HepG2 (cell line): Measurements from ENCODE around the gene NOP58. TPM values are rescaled to one million over a fixed set of nuclear protein-coding genes. Genes with fewer than 3 reads are reported as not detected.

Source experiments
- CBX2 ChIP-seq, 2 experiments: fragments of 200-600 bp in 1 of 2; sonication (generic); formaldehyde crosslinking in 1 of 2; IDR thresholded peaks; 2 replicates each; pipeline versions ENCODE4 v1.7.0 to v1.8.1; 2018 to 2022; ENCODE audit warnings: low read depth in 2 of 2, low read length in 1 of 2, mild to moderate bottlenecking in 1 of 2, missing genetic modification reagents in 1 of 2
- CCAR2 ChIP-seq: fragments of 200-400 bp; formaldehyde crosslinking; optimal IDR thresholded peaks from 2 replicates; pipeline ENCODE3; 2018; ENCODE audit warnings: low read depth, mild to moderate bottlenecking, low read length, moderate library complexity
- KDM5A ChIP-seq: fragments of 200-600 bp; sonication (generic); IDR thresholded peaks from 2 replicates; pipeline ENCODE4 v1.7.0; 2018; ENCODE audit warnings: antibody characterized with exemption, mild to moderate bottlenecking, low read length, borderline replicate concordance
- POLR2A ChIP-seq, 2 experiments: IDR thresholded peaks; 2 replicates each; pipeline ENCODE4 v1.6.1; 2011; ENCODE audit warnings: low read depth in 2 of 2, low read length in 2 of 2, mild to moderate bottlenecking in 1 of 2, moderate library complexity in 1 of 2; ENCODE audit not compliant: insufficient read depth in 1 of 2
- ZEB1 ChIP-seq: IDR thresholded peaks from 2 replicates; pipeline ENCODE4 v1.6.1; 2012; ENCODE audit warnings: mild to moderate bottlenecking, low read depth, inconsistent platforms; ENCODE audit not compliant: insufficient replicate concordance
- ZNF224 ChIP-seq: sonication (generic); formaldehyde crosslinking; IDR thresholded peaks from 2 replicates; pipeline ENCODE4 v1.5.0; 2020; ENCODE audit warnings: mild to moderate bottlenecking, missing genetic modification reagents
- ZNF44 ChIP-seq: sonication (generic); formaldehyde crosslinking; IDR thresholded peaks from 2 replicates; pipeline ENCODE4 v1.5.1; 2020; ENCODE audit warnings: mild to moderate bottlenecking, missing genetic modification reagents
- ZNF546 ChIP-seq: sonication (generic); formaldehyde crosslinking; conservative IDR thresholded peaks from 2 replicates; pipeline ENCODE4 v1.8.1; 2023; ENCODE audit warnings: mild to moderate bottlenecking, missing genetic modification reagents
- ZNF883 ChIP-seq: sonication (generic); formaldehyde crosslinking; IDR thresholded peaks from 2 replicates; pipeline ENCODE4 v1.5.1; 2020; ENCODE audit warnings: mild to moderate bottlenecking, missing genetic modification reagents; ENCODE audit errors: not compliant biosample characterization
- polyA plus RNA-seq, 8 experiments: library from polyadenylated mRNA; depleted of rRNA in 3 of 8; stranded (reverse) in 7 of 8; unstranded in 1 of 8; fragments of >200 nt; fragmentation: Illumina TruSeq in 4 of 8; extraction: Trizol in 4 of 8; gene quantifications; 2 replicates each; pipeline versions ENCODE4 v1.2.1 to v1.2.3, GENCODE V29; 2011 to 2016; ENCODE audit warnings: low read depth in 4 of 8, missing spikeins in 1 of 8, mixed read lengths in 1 of 8; ENCODE audit not compliant: insufficient read depth in 1 of 8
- total RNA-seq, 5 experiments: library from RNA; depleted of rRNA; stranded (reverse); fragments of >200 nt; fragmentation: Illumina TruSeq; extraction: Trizol; gene quantifications; 2 replicates each; pipeline ENCODE4 v1.2.3, GENCODE V29; 2016; ENCODE audit warnings: low read depth in 1 of 5
- TF ChIP-seq, protein P1 (sequence below): sonication (generic); formaldehyde crosslinking; IDR thresholded peaks from 2 replicates; pipeline ENCODE4 v1.4.0; 2020; ENCODE audit warnings: missing genetic modification reagents
- TF ChIP-seq, protein P2 (sequence below): sonication (generic); formaldehyde crosslinking; IDR thresholded peaks from 2 replicates; pipeline ENCODE4 v1.5.1; 2020; ENCODE audit warnings: mild to moderate bottlenecking, missing genetic modification reagents, borderline replicate concordance
- TF ChIP-seq, protein P3 (sequence below): sonication (generic); formaldehyde crosslinking; IDR thresholded peaks from 2 replicates; pipeline ENCODE4 v1.5.1; 2020; ENCODE audit warnings: missing genetic modification reagents, mild to moderate bottlenecking, borderline replicate concordance
- TF ChIP-seq, protein P4 (sequence below), 2 experiments: sonication (generic) in 1 of 2; formaldehyde crosslinking in 1 of 2; IDR thresholded peaks; 2 replicates each; pipeline versions ENCODE4 v1.5.1 to v1.6.1; 2011 to 2020; ENCODE audit warnings: borderline replicate concordance in 1 of 2, low read depth in 1 of 2, low read length in 1 of 2, mild to moderate bottlenecking in 1 of 2, missing genetic modification reagents in 1 of 2, moderate library complexity in 1 of 2
- TF ChIP-seq, protein P5 (sequence below): sonication (generic); formaldehyde crosslinking; IDR thresholded peaks from 2 replicates; pipeline ENCODE4 v1.4.0; 2020; ENCODE audit warnings: missing genetic modification reagents, mild to moderate bottlenecking, borderline replicate concordance

NOP58 gene
- total and polyA plus RNA-seq, 2 of the 13 experiments (the other 11 are each of a cell fraction or from before 2014, with no cell fraction given), result 74.9 to 203 TPM

DNA sequence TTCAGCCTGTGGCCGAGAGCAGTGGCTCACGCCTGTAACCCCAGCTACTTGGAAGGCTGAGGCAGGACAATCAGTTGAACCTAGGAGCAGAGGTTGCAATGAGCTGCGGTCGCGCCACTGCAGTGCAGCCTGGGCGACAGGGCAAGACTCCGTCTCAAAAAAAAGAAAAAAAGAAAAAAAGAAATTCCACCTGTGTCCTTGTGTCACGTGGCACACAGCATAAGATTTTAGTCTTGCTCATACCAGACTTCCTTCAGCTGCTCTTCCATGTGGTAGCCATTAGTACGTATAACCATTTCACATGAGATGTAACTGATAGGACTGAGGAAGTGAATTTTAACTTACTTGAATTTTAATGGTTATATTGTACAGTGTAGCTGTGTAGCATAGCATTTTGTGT lies 4.0 kb downstream of the NOP58 start (continued):
- TF ChIP-seq, protein P1, sequence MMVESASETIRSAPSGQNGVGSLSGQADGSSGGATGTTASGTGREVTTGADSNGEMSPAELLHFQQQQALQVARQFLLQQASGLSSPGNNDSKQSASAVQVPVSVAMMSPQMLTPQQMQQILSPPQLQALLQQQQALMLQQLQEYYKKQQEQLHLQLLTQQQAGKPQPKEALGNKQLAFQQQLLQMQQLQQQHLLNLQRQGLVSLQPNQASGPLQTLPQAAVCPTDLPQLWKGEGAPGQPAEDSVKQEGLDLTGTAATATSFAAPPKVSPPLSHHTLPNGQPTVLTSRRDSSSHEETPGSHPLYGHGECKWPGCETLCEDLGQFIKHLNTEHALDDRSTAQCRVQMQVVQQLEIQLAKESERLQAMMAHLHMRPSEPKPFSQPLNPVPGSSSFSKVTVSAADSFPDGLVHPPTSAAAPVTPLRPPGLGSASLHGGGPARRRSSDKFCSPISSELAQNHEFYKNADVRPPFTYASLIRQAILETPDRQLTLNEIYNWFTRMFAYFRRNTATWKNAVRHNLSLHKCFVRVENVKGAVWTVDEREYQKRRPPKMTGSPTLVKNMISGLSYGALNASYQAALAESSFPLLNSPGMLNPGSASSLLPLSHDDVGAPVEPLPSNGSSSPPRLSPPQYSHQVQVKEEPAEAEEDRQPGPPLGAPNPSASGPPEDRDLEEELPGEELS (CRISPR knock-in tag), result no peak
- TF ChIP-seq, protein P2, sequence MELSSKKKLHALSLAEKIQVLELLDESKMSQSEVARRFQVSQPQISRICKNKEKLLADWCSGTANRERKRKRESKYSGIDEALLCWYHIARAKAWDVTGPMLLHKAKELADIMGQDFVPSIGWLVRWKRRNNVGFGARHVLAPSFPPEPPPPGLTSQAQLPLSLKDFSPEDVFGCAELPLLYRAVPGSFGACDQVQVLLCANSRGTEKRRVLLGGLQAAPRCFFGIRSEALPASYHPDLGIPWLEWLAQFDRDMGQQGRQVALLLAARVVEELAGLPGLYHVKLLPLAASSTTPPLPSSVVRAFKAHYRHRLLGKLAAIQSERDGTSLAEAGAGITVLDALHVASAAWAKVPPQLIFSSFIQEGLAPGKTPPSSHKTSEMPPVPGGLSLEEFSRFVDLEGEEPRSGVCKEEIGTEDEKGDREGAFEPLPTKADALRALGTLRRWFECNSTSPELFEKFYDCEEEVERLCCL (CRISPR knock-in tag), result no peak
- TF ChIP-seq, protein P3, sequence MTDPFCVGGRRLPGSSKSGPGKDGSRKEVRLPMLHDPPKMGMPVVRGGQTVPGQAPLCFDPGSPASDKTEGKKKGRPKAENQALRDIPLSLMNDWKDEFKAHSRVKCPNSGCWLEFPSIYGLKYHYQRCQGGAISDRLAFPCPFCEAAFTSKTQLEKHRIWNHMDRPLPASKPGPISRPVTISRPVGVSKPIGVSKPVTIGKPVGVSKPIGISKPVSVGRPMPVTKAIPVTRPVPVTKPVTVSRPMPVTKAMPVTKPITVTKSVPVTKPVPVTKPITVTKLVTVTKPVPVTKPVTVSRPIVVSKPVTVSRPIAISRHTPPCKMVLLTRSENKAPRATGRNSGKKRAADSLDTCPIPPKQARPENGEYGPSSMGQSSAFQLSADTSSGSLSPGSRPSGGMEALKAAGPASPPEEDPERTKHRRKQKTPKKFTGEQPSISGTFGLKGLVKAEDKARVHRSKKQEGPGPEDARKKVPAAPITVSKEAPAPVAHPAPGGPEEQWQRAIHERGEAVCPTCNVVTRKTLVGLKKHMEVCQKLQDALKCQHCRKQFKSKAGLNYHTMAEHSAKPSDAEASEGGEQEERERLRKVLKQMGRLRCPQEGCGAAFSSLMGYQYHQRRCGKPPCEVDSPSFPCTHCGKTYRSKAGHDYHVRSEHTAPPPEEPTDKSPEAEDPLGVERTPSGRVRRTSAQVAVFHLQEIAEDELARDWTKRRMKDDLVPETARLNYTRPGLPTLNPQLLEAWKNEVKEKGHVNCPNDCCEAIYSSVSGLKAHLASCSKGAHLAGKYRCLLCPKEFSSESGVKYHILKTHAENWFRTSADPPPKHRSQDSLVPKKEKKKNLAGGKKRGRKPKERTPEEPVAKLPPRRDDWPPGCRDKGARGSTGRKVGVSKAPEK, result no peak
- TF ChIP-seq POLR2A (IDR thresholded peaks at IDR 0.05; ENCODE audit: insufficient read depth in 1 of 2, low read depth in 2 of 2, low read length in 2 of 2), result no peak
- no peak for TF ChIP-seq ZNF546 (CRISPR knock-in tag)
- TF ChIP-seq, protein P4, sequence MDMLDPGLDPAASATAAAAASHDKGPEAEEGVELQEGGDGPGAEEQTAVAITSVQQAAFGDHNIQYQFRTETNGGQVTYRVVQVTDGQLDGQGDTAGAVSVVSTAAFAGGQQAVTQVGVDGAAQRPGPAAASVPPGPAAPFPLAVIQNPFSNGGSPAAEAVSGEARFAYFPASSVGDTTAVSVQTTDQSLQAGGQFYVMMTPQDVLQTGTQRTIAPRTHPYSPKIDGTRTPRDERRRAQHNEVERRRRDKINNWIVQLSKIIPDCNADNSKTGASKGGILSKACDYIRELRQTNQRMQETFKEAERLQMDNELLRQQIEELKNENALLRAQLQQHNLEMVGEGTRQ (IDR thresholded peaks at IDR 0.05; ENCODE audit: low read depth, low read length), result 0 out of 2 replicates have a peak, but pooled peaks have one; percentile 14
- TF ChIP-seq, protein P4 (CRISPR knock-in tag; IDR thresholded peaks at IDR 0.05; ENCODE audit: borderline replicate concordance), result no peak
- no peak for TF ChIP-seq ZNF883 (CRISPR knock-in tag)
- no peak for TF ChIP-seq ZNF224
- TF ChIP-seq, protein P5, sequence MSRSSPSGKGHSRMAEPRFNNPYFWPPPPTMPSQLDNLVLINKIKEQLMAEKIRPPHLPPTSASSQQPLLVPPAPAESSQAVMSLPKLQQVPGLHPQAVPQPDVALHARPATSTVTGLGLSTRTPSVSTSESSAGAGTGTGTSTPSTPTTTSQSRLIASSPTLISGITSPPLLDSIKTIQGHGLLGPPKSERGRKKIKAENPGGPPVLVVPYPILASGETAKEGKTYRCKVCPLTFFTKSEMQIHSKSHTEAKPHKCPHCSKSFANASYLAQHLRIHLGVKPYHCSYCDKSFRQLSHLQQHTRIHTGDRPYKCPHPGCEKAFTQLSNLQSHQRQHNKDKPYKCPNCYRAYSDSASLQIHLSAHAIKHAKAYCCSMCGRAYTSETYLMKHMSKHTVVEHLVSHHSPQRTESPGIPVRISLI (CRISPR knock-in tag), result peak; percentile 61
- TF ChIP-seq ZNF44, result no peak
- no peak for TF ChIP-seq KDM5A
- TF ChIP-seq ZEB1, result no peak
- no peak for TF ChIP-seq CCAR2
- TF ChIP-seq CBX2 (IDR thresholded peaks at IDR 0.05; ENCODE audit: low read depth, low read length), result no peak
- TF ChIP-seq CBX2 (CRISPR knock-in tag; IDR thresholded peaks at IDR 0.05; ENCODE audit: low read depth), result no peak
